NCI-H146 treated with DMSO at 0.1 percent for 48 hours (cell line): Measurements from ENCODE around the gene RELN.
A peak's percentile ranks its signal among the peaks of the same experiment; 100 is the strongest.

Source experiments
- DNase-seq: peaks from one replicate; lab custom pipeline; 2025; ENCODE audit not compliant: unreplicated experiment; lab: John Stamatoyannopoulos, UW

RELN gene

GRCh38 chr7:103690242-103690974, 299.1 kb downstream of the RELN start:
- DNase-seq, result no peak

GRCh38 chr7:103689255-103689654, 300.2 kb downstream of the RELN start:
- peak; percentile 39 for DNase-seq

GRCh38 chr7:103687951-103688350, 301.5 kb downstream of the RELN start:
- DNase-seq, result no peak

GRCh38 chr7:103687272-103687671, 302.2 kb downstream of the RELN start:
- no peak for DNase-seq

- DNase-seq, result no peak
Measured at GRCh38 chr7:103686763-103687162, 302.7 kb downstream of the RELN start.

- DNase-seq, result no peak
Measured at GRCh38 chr7:103686064-103686463, 303.4 kb downstream of the RELN start.

GRCh38 chr7:103685646-103686045, 303.8 kb downstream of the RELN start:
- DNase-seq, result no peak

- no peak for DNase-seq
Measured at GRCh38 chr7:103683348-103683747, 306.1 kb downstream of the RELN start.

- DNase-seq, result no peak
Measured at GRCh38 chr7:103680161-103681144, 309.0 kb downstream of the RELN start.

- no peak for DNase-seq
Measured at GRCh38 chr7:103679151-103680132, 310.0 kb downstream of the RELN start.

- DNase-seq, result no peak
Measured at GRCh38 chr7:103668279-103668941, 321.0 kb downstream of the RELN start.

- DNase-seq, result no peak
Measured at GRCh38 chr7:103666326-103666725, 323.1 kb downstream of the RELN start.

GRCh38 chr7:103664577-103664976, 324.9 kb downstream of the RELN start:
- no peak for DNase-seq

- no peak for DNase-seq
Measured at GRCh38 chr7:103660455-103661371, 328.7 kb downstream of the RELN start.

- DNase-seq, result no peak
Measured at GRCh38 chr7:103658055-103659005, 331.1 kb downstream of the RELN start.

- no peak for DNase-seq
Measured at GRCh38 chr7:103657474-103657894, 332.0 kb downstream of the RELN start.

GRCh38 chr7:103656221-103656620, 333.2 kb downstream of the RELN start:
- DNase-seq, result no peak
